Naive thymus-derived CD4-positive, alpha-beta T cell (primary cell): ENCODE data around the gene DESI2. TPM values are rescaled to one million over a fixed set of nuclear protein-coding genes. Genes with fewer than 3 reads are reported as not detected.

Experiments used
- ATAC-seq: fragments of 150-1000 bp; cut with Tn5 transposase; 2 replicates; pipeline ENCODE4 v1.10.0; 2021; ENCODE audit warnings: mild to moderate bottlenecking, moderate library complexity
- CTCF ChIA-PET: fragments of 350-600 bp; sonication (Branson Sonifier 250); formaldehyde crosslinking; loops from one replicate; lab custom pipeline; 2021; ENCODE audit warnings: antibody characterized with exemption; lab: Charles Lee
- POLR2A ChIA-PET: fragments of 350-600 bp; sonication (Branson Sonifier 250); formaldehyde crosslinking; loops from one replicate; lab custom pipeline; 2021; ENCODE audit warnings: antibody characterized with exemption, inconsistent platforms; lab: Charles Lee
- DNase-seq, 9 donors: peaks; one replicate each; pipeline versions ENCODE4 v3.0.0 to v3.0.0-alpha.2; 2020 to 2022; ENCODE audit warnings: mixed read lengths in 1 of 9
- H3K27ac ChIP-seq: one replicate; pipeline ENCODE4 v1.7.0; 2013; ENCODE audit warnings: mild to moderate bottlenecking, low read depth, low read length, moderate library complexity
- H3K27me3 ChIP-seq, 2 donors: one replicate each; pipeline ENCODE4 v1.7.0; 2013; ENCODE audit warnings: low read length in 2 of 2, mild to moderate bottlenecking in 2 of 2, moderate library complexity in 2 of 2; ENCODE audit not compliant: control insufficient read depth in 2 of 2, insufficient read depth in 2 of 2
- H3K36me3 ChIP-seq, 3 experiments: 1 replicate in 2 of 3; 2 replicates in 1 of 3; pipeline ENCODE4 v1.7.0; 2013; ENCODE audit warnings: low read length in 3 of 3, mild to moderate bottlenecking in 3 of 3, moderate library complexity in 1 of 3; ENCODE audit not compliant: insufficient read depth in 3 of 3, control insufficient read depth in 2 of 3
- H3K4me1 ChIP-seq, 2 donors: one replicate each; pipeline ENCODE4 v1.7.0; 2013; ENCODE audit warnings: low read length in 2 of 2, mild to moderate bottlenecking in 2 of 2, moderate library complexity in 1 of 2; ENCODE audit not compliant: control insufficient read depth in 2 of 2, insufficient read depth in 2 of 2
- H3K4me3 ChIP-seq: 2 replicates; pipeline ENCODE4 v1.7.0; 2013; ENCODE audit warnings: mild to moderate bottlenecking, low read length
- H3K9me3 ChIP-seq, 3 experiments: 1 replicate in 2 of 3; 2 replicates in 1 of 3; pipeline ENCODE4 v1.7.0; 2013; ENCODE audit warnings: low read length in 3 of 3; ENCODE audit not compliant: control insufficient read depth in 2 of 3
- H3K27ac Mint-ChIP-seq, 9 donors: one replicate each; pipeline ENCODE4 v1.8.0; 2020 to 2022; ENCODE audit warnings: mixed read lengths in 9 of 9, mild to moderate bottlenecking in 8 of 9, moderate library complexity in 5 of 9, inconsistent platforms in 2 of 9
- H3K27me3 Mint-ChIP-seq, 5 donors: one replicate each; pipeline ENCODE4 v1.8.0; 2021 to 2022; ENCODE audit warnings: mixed read lengths in 5 of 5, mild to moderate bottlenecking in 1 of 5
- H3K36me3 Mint-ChIP-seq, 5 donors: one replicate each; pipeline ENCODE4 v1.8.0; 2020 to 2022; ENCODE audit warnings: mixed read lengths in 5 of 5, mild to moderate bottlenecking in 3 of 5, inconsistent platforms in 1 of 5
- H3K4me1 Mint-ChIP-seq, 7 donors: one replicate each; pipeline ENCODE4 v1.8.0; 2020 to 2022; ENCODE audit warnings: mixed read lengths in 7 of 7, mild to moderate bottlenecking in 3 of 7, inconsistent platforms in 1 of 7
- H3K4me3 Mint-ChIP-seq, 10 donors: one replicate each; pipeline ENCODE4 v1.8.0; 2020 to 2022; ENCODE audit warnings: mild to moderate bottlenecking in 10 of 10, mixed read lengths in 10 of 10, moderate library complexity in 6 of 10, inconsistent platforms in 2 of 10
- H3K9me3 Mint-ChIP-seq, 11 donors: one replicate each; pipeline ENCODE4 v1.8.0; 2020 to 2022; ENCODE audit warnings: mixed read lengths in 11 of 11, mild to moderate bottlenecking in 4 of 11, inconsistent platforms in 1 of 11, moderate library complexity in 1 of 11
- intact Hi-C, 2 donors: fragments of 100-400 bp; cut with micrococcal nuclease; formaldehyde crosslinking; loops; one replicate each; pipeline ENCODE4 v1.15.1; 2023
- polyA plus RNA-seq, 2 donors: library from polyadenylated mRNA; unstranded; fragments of 300-500 nt; fragmentation: Illumina TruSeq; gene quantifications; one replicate each; pipeline ENCODE4 v1.2.3, GENCODE V29; 2021
- total RNA-seq, 6 experiments: library from RNA in 5 of 6; stranded (reverse) in 5 of 6; gene quantifications; 1 replicate in 5 of 6; 2 replicates in 1 of 6; pipeline ENCODE4 v1.2.3 and lab custom pipeline; 2021 to 2026

DESI2 gene
- total and polyA plus RNA-seq, 7 experiments from 2014 or later = 10.0 to 23.4 (median 17.6) TPM

DNA sequence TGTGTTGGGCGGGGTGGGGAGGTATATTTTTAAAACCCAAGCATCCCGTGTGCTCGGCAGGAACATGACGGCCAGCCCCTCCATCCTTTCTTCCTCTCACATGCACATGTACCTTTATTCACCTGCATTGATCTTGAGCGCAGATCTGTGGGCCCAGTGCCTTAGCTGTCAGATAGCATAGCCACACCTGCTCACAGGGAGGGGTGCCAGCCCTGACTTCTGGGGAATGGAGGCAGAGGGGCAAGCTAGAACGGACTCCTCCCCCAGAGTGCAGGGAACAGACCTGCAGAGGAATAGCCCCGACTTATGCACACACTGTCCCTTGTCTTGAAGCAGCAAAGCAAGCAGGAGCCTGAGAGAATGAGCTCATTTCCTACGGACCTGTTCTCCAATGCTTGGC, 56.1 kb downstream of the DESI2 start:
- H3K9me3 Mint-ChIP-seq = no peaks in the 10 kb centered on the region
- no peak overlapping the region for H3K27ac ChIP-seq
- peaks cover 0 to 25% (median 10%) of the 10 kb centered on the region in 5 donors for H3K36me3 Mint-ChIP-seq
- CTCF ChIA-PET = no interaction called here
- no peaks in the 10 kb centered on the region for H3K27me3 ChIP-seq
- no peak overlapping the region for H3K27ac Mint-ChIP-seq
- no peak for ATAC-seq
- H3K4me1 Mint-ChIP-seq = peaks cover 0 to 5% (median 0%) of the 10 kb centered on the region in 7 donors
- H3K4me3 ChIP-seq = no peak overlapping the region
- POLR2A ChIA-PET = no interaction called here
- no peak for DNase-seq
- H3K27me3 Mint-ChIP-seq = no peaks in the 10 kb centered on the region
- H3K4me3 Mint-ChIP-seq = no peak overlapping the region
- peaks cover 0 to 10% (median 6%) of the 10 kb centered on the region in 3 experiments for H3K36me3 ChIP-seq
- no peaks in the 10 kb centered on the region for H3K4me1 ChIP-seq
- intact Hi-C loops = no loop called here
- H3K9me3 ChIP-seq = no peaks in the 10 kb centered on the region

GRCh38 chr1:244709476-244710368, 56.8 kb downstream of the DESI2 start:
- H3K27me3 ChIP-seq = no peaks in the 10 kb centered on the region
- peaks cover 0 to 10% (median 6%) of the 10 kb centered on the region in 3 experiments for H3K36me3 ChIP-seq
- peak overlapping the region in 1 of 9 donors; percentile 35 for H3K27ac Mint-ChIP-seq
- ATAC-seq (no peak), DNase-seq (no peak)
- peaks cover 0 to 5% (median 0%) of the 10 kb centered on the region in 7 donors for H3K4me1 Mint-ChIP-seq
- no peak overlapping the region for H3K27ac ChIP-seq
- H3K9me3 Mint-ChIP-seq = no peaks in the 10 kb centered on the region
- H3K9me3 ChIP-seq = no peaks in the 10 kb centered on the region
- no peak overlapping the region for H3K4me3 Mint-ChIP-seq
- intact Hi-C loops = no loop called here
- ChIA-PET CTCF (no interaction called here), POLR2A (no interaction called here)
- H3K27me3 Mint-ChIP-seq = no peaks in the 10 kb centered on the region
- H3K4me3 ChIP-seq = no peak overlapping the region
- no peaks in the 10 kb centered on the region for H3K4me1 ChIP-seq
- peaks cover 0 to 18% (median 10%) of the 10 kb centered on the region in 5 donors for H3K36me3 Mint-ChIP-seq

DNA sequence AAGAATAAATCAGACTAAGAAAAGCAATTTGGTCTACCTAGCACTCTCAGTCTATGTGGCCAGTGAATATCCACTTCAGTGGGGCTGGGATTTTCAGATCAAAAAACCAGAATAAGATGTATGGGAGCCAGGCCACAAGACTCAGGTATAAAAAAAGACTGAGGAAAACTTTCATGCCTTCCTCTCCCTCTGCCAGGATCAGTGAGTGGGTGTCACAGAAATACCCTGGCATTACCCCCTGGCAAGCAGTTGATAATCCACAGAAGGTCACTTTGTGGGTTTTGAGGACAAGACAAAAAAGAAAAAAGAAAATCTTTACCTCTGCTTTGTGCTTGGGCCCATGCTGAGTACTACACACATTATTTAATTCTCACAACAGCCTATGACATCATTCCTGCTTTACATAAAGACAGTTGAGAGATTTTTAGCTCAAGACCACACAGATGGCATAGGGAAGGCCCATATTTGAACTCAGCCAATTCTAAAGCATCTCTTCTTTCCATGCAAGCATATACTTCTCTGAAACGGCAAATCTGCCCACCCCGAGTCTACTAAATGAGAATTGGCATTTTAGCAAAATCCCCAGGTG, 57.6 kb downstream of the DESI2 start:
- CTCF ChIA-PET = no interaction called here

GRCh38 chr1:244712669-244713068, 59.7 kb downstream of the DESI2 start:
- Mint-ChIP-seq H3K27ac (no peak overlapping the region), H3K4me3 (no peak overlapping the region), H3K27me3 (peaks cover 0 to 3% (median 0%) of the 10 kb centered on the region in 5 donors), H3K36me3 (no peaks in the 10 kb centered on the region), H3K9me3 (no peaks in the 10 kb centered on the region), H3K4me1 (peaks cover 0 to 12% (median 6%) of the 10 kb centered on the region in 7 donors)
- Histone ChIP-seq H3K27ac (no peak overlapping the region), H3K4me3 (no peak overlapping the region), H3K27me3 (no peaks in the 10 kb centered on the region), H3K9me3 (no peaks in the 10 kb centered on the region), H3K4me1 (no peaks in the 10 kb centered on the region), H3K36me3 (no peaks in the 10 kb centered on the region)
- ATAC-seq (no peak), DNase-seq (no peak)
- intact Hi-C loops = no loop called here
- POLR2A ChIA-PET = no interaction called here
- CTCF ChIA-PET = no interaction called here

More for the DNA sequence above, 57.6 kb downstream of the DESI2 start:
- Mint-ChIP-seq H3K4me3 (no peak overlapping the region), H3K9me3 (no peaks in the 10 kb centered on the region), H3K36me3 (peaks cover 0 to 10% (median 10%) of the 10 kb centered on the region in 5 donors), H3K4me1 (peaks cover 0 to 7% (median 5%) of the 10 kb centered on the region in 7 donors), H3K27ac (no peak overlapping the region), H3K27me3 (no peaks in the 10 kb centered on the region)
- POLR2A ChIA-PET = no interaction called here
- no peak overlapping the region for H3K27ac ChIP-seq
- H3K9me3 ChIP-seq = no peaks in the 10 kb centered on the region
- H3K36me3 ChIP-seq = peaks cover 0 to 6% (median 5%) of the 10 kb centered on the region in 3 experiments
- DNase-seq = no peak
- intact Hi-C loops = no loop called here
- H3K4me3 ChIP-seq = no peak overlapping the region
- no peaks in the 10 kb centered on the region for H3K27me3 ChIP-seq
- H3K4me1 ChIP-seq = no peaks in the 10 kb centered on the region
- no peak for ATAC-seq

DNA sequence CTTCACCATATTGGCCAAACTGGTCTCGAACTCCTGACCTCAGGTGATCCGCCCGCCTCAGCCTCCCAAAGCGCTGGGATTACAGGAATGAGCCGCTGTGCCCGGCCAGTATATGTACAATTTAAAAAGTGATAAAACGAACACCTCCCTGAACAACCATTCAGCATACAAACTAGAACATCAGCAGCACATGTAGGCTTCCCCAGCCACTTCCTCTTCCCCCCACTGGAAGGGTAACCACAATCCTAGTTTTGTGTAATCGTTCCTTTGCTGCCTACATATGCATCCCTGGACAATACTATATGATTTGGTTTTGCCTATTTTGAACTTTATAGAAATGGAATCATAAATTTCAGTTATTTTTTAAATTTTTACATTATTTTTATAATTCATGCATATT, 60.4 kb downstream of the DESI2 start:
- Mint-ChIP-seq H3K4me1 (peaks cover 0 to 12% (median 6%) of the 10 kb centered on the region in 7 donors), H3K9me3 (no peaks in the 10 kb centered on the region), H3K36me3 (no peaks in the 10 kb centered on the region), H3K27ac (no peak overlapping the region), H3K4me3 (no peak overlapping the region), H3K27me3 (peaks cover 0 to 3% (median 0%) of the 10 kb centered on the region in 5 donors)
- ChIA-PET CTCF (no interaction called here), POLR2A (no interaction called here)
- DNase-seq (no peak), ATAC-seq (no peak)
- Histone ChIP-seq H3K27me3 (no peaks in the 10 kb centered on the region), H3K27ac (no peak overlapping the region), H3K36me3 (no peaks in the 10 kb centered on the region), H3K9me3 (no peaks in the 10 kb centered on the region), H3K4me1 (no peaks in the 10 kb centered on the region), H3K4me3 (no peak overlapping the region)
- intact Hi-C loops = no loop called here

DNA sequence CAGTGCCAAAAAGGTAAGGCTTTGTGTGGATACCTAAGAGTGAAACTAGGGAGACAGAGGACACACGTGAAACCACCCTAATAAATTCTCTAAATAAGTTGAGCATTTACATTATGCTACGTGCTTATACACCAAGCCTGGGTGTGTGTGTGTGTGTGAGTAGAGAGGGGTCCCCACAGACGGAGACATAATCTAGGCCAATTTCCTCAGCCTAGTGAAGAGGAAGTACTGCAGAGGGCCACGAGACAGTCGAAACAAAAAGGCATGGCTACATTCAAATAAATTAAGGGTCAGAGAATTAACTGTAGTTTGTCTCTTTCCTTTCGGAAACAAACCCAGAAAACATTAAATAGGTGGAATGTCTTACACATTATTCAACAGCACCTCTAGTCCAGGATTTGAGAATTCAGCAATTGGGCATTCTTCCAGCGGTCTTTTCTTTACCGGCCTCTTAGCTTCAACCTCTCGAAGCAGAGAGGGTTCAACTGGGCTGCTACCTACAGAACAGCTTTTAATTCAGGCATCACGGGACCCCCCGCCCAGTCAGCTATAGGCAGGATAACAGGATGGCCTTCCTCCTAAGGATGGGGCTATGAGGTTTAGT, 75.0 kb downstream of the DESI2 start:
- Mint-ChIP-seq H3K4me1 (peaks cover 0 to 18% (median 11%) of the 10 kb centered on the region in 7 donors), H3K27me3 (peaks cover 0 to 44% (median 5%) of the 10 kb centered on the region in 5 donors), H3K36me3 (no peaks in the 10 kb centered on the region), H3K9me3 (peaks cover 0 to 1% (median 0%) of the 10 kb centered on the region in 11 donors), H3K27ac (no peak overlapping the region), H3K4me3 (peak overlapping the region in 6 of 10 donors; percentile 2 to 90 (median 32))
- ATAC-seq = no peak
- H3K9me3 ChIP-seq = no peaks in the 10 kb centered on the region
- ChIA-PET CTCF (no interaction called here), POLR2A (no interaction called here)
- no peak overlapping the region for H3K4me3 ChIP-seq
- no peaks in the 10 kb centered on the region for H3K4me1 ChIP-seq
- no peak for DNase-seq
- H3K36me3 ChIP-seq = no peaks in the 10 kb centered on the region
- no peaks in the 10 kb centered on the region for H3K27me3 ChIP-seq
- intact Hi-C loops = loop anchor here in 1 of 2 donors (2.0 kb wide), 1 partner anchor 75 kb away; the partner anchor contains the start of gene DESI2
- no peak overlapping the region for H3K27ac ChIP-seq
